HG02623 (cell line): Measurements from ENCODE around the gene ADAMTS14.

Experiments
- ATAC-seq: cut with Tn5 transposase; IDR thresholded peaks from one replicate; pipeline ENCODE4 v1.9.1; 2021; ENCODE audit warnings: moderate library complexity; ENCODE audit not compliant: unreplicated experiment

Gene ADAMTS14

GRCh38 chr10:70692043-70692603 is 19.8 kb downstream of the ADAMTS14 start:
- no peak for ATAC-seq

DNA sequence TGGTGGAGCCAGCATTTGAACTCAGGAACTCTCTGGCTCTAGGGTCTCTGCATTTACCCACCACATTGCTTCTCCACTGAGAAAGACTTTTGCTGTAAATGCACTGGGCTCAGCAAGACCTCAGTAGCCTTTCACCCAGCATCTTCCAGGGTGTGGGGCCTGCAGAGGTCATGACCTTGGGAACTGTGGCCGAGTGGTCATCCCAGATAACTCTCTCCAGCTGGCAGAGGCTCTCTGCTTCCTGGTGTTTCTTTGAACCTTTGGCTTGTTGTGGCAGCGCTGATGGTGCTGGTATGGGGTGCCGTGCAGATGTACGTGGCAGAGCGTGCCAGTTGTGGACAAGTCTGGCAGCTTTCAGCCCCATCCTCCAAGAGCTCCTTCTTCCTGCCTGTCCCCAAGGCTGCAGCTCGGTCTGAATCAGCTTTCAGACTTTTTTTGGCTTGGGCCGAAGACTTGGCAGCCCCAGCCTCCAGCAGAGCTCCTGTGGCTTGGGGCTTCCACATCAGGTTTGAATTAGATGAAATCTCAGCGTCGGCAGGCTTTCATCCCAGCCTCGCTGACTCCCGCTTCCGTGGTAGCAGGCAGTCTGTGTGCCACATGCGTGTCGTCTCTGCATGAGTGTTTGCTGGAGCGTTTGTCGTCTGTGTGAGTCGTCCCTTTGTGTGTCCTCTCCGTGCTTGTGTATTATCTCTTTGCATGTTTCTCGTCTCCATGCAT is 21.5 kb downstream of the ADAMTS14 start:
- ATAC-seq: no peak

DNA sequence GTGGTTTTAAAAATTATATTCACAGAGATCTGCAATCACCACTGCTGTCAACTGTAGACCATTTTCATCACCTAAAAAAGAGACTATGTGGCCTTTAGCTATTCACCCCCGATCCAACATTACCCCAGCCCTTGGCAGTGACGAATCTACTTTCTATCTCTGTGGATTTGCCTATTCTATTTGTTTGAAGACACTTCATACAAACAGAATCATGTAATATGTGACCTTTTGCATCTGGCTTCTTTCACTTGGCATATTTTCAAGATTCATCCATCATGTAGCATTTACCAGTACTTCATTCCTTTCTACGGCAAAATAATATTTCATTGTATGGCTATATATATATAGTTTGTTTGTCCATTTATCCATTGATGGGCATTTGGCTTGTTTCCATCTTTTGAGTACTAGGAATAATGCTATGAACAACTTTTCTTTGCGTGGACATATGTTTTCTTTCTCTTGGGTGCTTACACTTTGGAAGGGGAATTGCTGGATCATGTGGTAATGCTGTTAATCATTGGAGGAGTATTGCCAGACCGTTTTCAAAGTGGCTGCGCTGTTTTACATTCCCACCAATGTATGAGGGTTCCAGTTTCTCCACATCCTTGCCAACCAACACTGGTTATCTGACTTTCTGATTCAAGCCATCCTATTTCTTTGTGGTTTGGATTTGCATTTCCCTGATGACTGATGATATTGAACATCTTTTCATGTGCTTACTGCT is 22.3 kb downstream of the ADAMTS14 start:
- ATAC-seq: no peak

- ATAC-seq: no peak
Measured at GRCh38 chr10:70695241-70696030, 23.1 kb downstream of the ADAMTS14 start.

DNA sequence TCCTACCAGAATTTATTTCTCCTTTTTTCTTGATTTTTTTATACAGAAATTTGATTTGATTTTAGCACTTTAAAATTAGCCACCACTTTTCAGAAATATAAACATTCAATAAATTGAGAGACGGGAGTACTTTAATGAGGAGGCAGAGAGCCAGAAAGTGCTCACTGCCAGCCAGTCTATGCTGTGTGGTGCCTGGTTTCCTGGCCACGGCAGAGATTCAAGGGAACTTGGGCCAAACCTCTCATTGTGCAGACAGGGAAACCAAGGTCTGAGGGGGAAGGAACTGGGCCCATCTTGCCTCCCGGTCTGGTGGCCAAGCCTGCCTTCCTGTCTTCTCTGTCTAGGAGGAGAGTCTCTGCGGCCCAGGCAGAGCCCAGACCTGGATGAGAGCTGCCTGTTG is 25.9 kb downstream of the ADAMTS14 start:
- ATAC-seq: no peak

DNA sequence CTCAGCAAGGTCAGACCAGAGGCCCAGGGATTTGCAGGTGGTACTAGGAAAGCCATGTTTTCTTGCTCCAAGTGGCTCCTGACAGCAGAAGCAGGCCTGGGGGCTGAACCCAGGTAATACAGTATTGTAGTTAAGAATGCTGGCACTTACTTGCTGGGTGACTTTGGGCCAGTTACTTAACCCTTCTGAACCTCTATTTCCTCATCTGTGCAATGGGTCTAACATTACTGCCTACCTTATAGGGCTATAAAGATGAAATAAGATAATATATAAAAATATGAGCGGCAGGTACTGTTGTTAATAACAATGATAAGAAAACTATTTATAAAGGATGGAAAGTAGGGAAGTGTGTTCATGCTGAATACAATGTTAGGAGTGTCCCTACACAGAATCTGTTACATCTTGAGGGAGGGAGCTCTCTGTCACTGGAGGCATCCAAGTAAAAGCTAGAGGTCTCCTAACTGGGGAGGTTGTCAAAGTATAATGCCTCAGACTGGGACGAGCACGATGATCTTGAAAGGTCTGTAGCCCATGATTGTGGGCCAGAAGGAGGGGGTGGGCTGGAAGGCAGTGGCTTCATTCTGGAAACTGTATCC is 26.9 kb downstream of the ADAMTS14 start:
- no peak for ATAC-seq

GRCh38 chr10:70699659-70700174 is 27.4 kb downstream of the ADAMTS14 start:
- no peak for ATAC-seq

- ATAC-seq: no peak
Measured at GRCh38 chr10:70702190-70702763, 30.0 kb downstream of the ADAMTS14 start.

GRCh38 chr10:70704211-70704610 is 31.9 kb downstream of the ADAMTS14 start:
- ATAC-seq: no peak

DNA sequence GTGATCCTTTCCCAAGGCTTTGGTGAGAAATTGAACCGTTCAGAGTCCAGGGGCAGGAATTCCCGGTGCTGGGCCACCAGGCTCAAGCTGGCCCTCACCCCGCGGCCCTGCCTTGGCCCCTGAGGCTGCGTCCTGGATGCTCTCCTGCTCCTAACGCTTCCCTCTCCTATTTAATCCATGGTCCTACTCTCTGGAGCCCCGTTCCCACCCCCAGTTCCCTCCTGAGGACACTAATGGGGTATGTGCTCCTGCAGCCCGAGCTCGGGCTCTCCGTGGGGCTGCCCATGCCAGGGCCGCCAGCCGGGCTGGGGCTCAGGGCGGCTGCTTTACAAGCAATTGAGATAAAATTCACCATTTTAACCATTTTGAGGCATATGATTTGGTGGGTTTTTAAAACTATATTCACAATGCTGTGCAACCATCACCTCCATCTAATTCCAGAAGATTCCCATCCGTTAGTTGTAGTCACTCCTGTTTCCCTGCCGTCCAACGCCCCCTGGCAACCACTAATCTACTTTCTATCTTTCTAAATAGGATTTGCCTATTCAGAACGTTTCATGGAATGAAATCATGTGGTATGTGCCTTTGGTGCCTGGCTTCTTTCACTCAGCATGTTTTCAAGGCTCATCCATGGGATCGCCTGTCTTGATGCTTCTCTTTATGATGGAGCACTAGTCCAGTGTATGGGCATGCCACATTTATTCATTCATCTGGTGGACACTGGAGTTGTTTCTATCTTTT is 33.0 kb downstream of the ADAMTS14 start:
- ATAC-seq: no peak

GRCh38 chr10:70711177-70711576 is 38.9 kb downstream of the ADAMTS14 start:
- no peak for ATAC-seq

DNA sequence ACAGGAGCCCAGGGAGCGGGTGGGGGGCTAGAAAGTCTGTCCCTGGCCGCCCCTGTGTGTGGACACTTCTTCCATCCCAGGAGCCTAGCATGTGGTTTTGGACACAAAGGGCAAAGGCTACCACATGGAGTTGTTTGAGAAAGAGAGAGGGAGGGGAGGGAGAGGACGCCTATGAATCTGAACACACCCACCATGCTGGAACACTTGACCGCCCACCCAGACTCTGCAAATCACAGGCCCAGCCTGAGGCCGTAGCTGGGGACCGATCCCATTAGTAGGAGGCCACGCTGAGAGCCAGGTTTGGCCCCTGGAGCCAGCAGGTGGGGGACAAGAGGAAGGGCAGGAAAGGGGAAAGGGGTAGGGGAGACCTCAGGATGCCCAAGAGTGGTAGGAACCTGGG is 39.6 kb downstream of the ADAMTS14 start:
- ATAC-seq: no peak

GRCh38 chr10:70714245-70714644 is 41.9 kb downstream of the ADAMTS14 start:
- ATAC-seq: no peak

DNA sequence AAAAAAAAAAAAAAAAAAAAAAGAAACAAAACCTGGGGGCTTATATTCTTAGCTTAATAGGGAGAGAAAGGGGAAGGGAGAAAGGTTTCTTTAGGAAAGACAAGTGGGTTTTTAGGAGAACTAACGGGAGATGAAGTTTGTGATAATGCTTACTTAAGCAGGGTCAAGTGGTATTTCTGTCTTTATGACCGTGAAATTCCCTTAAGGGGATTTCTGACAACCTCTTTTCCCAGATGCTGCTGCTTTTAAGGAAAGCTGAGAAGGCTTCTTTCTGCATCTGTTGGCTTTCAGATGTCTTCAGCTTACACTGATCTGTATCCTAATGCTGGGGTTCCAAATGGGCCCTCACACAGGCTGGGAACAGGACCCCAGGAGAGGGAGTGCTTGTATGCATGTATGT is 42.6 kb downstream of the ADAMTS14 start:
- no peak for ATAC-seq

GRCh38 chr10:70715853-70716795 is 43.8 kb downstream of the ADAMTS14 start:
- no peak for ATAC-seq

DNA sequence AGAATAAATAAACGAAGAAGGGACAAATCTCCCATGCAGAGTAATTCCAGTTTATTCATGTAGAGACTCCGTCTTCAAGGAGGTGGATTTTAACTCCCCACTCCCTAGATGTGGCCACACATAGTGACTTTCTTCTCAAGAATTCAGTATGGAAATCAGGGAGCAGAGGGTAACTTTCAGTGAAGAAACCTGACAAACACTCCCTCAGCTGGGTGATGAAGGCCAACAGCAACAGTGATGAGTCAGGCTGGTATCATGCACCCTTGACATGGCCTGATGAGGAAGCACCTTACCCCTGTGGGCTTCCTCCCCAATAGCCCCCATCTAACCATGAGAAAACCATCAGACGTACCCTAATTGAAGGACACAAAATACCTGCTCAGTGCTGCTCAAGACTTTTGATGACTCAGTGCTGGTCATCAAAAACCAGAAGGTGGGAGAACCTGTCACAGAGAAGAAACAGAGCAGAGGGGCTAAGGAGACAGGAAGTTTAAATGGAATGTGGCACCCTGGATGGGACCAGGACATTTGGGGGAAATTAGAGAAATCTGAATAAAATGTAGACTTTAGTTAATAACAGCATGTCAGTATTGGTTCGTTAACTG is 50.6 kb downstream of the ADAMTS14 start:
- no peak for ATAC-seq

DNA sequence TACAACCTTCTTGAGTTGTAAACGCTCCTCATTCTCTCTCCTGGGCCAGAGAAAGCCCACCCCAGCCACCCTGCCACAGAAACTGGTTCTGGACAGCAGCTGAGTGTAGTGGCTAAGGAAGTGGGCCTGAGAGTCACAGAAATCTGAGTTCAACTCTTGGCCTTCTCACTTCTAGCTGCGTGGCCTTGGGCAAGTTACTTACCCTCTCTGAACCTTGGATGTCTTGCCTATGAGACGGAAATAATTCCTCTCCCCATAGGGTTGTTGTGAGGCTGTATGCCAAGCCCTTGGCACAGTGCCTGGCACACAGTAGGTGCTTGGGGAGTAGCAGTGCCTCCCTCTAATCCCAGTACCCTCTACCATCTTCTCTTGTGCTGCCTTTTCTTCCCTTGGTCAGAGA is 51.5 kb downstream of the ADAMTS14 start:
- ATAC-seq: no peak

DNA sequence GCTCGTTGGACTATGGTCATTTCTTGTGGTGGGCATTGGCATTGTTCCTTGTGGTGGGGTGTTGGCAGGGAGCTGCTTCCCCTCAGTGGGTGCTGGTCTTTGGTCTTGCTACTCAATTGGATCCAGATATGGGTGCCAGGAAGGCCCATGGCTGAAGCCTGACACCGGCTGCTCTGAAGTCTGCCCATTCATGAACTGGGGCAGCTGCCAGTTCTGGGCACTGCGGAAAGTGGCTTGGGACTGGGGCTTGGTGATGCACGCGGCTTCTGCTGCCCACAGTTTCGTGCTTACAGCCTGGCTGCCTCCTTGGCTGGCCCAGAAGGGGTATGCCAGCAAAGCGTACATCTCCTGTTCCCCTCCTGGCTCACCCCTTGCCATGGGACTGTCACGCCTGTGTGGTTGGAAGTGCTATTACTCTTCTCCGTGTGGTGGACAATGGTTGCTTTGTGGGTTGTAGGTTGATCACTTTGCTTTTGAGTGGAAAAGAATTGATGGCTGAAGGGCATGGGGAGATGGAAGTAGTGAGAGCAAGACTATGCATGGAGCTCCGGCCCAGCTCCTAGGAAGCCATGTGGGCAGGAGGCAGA is 54.7 kb downstream of the ADAMTS14 start:
- ATAC-seq: no peak
